ENCODE measurements around the gene NINL. TPM values are rescaled to one million over a fixed set of nuclear protein-coding genes. Genes with fewer than 3 reads are reported as not detected.
"Not testable (repeated sequence)": the region's sequence is repeated elsewhere in the genome, so short reads cannot be mapped to it uniquely, and the experiment has no call there.

The NINL gene
- polyA plus RNA-seq, 1 donor (not counting 4 experiments of a cell fraction or from before 2014, with no cell fraction given) = 0.79 TPM

- H3K36me3 ChIP-seq (ENCODE audit: control insufficient read depth in 2 of 2, extremely low read depth in 1 of 2, insufficient read depth in 2 of 2, low read length in 2 of 2) = no peaks in the 10 kb centered on the region
- H3K9ac ChIP-seq (ENCODE audit: control insufficient read depth, extremely low read depth, insufficient read depth, low read length) = no peak overlapping the region
- no peaks in the 10 kb centered on the region for H3K27me3 ChIP-seq (ENCODE audit: control insufficient read depth, extremely low read depth, insufficient read depth, low read length)
- dilution Hi-C loops (cut with MboI; ENCODE audit: extremely low pct_ligation_motif_present, low sequenced_read_pairs) = no loop called here
- no peak for TF ChIP-seq CTCF (optimal IDR thresholded peaks at IDR 0.05 in 1 of 3, IDR thresholded peaks at IDR 0.05 in 1 of 3, conservative IDR thresholded peaks at IDR 0.05 in 1 of 3; ENCODE audit: extremely low read depth in 1 of 3, insufficient read depth in 2 of 3, low read length in 3 of 3)
- no peak for TF ChIP-seq EZH2 (IDR thresholded peaks at IDR 0.05; ENCODE audit: low read length)
- DNase-seq (ENCODE audit: low read depth, low spot score) (no peak), FAIRE-seq (no peak)
- H2AFZ ChIP-seq (ENCODE audit: control insufficient read depth, low read length) = no peak overlapping the region
- H3K27ac ChIP-seq (ENCODE audit: control insufficient read depth, insufficient read depth, low read length) = no peak overlapping the region
- H3K4me3 ChIP-seq (ENCODE audit: control insufficient read depth in 2 of 3, extremely low read depth in 1 of 3, insufficient read depth in 2 of 3, low read depth in 1 of 3, low read length in 3 of 3) = no peak overlapping the region
- no peaks in the 10 kb centered on the region for H3K9me3 ChIP-seq (ENCODE audit: control insufficient read depth, low read depth, low read length)
- no peaks in the 10 kb centered on the region for H3K9me1 ChIP-seq (ENCODE audit: control insufficient read depth, extremely low read depth, insufficient read depth, low read length)
- no peaks in the 10 kb centered on the region for H3K79me2 ChIP-seq (ENCODE audit: control insufficient read depth, insufficient read depth, low read length)
- H4K20me1 ChIP-seq (ENCODE audit: control insufficient read depth, extremely low read depth, insufficient read depth, low read length) = no peaks in the 10 kb centered on the region
- H3K4me2 ChIP-seq (ENCODE audit: control insufficient read depth, extremely low read depth, insufficient read depth, low read depth, low read length) = no peak overlapping the region
- no peaks in the 10 kb centered on the region for H3K4me1 ChIP-seq (ENCODE audit: control insufficient read depth, extremely low read depth, insufficient read depth, low read length)
These were observed 2.2 kb upstream of the NINL start for GRCh38 chr20:25587536-25587935.

GRCh38 chr20:25586877-25587276 is 1.5 kb upstream of the NINL start:
- dilution Hi-C loops (cut with MboI; ENCODE audit: extremely low pct_ligation_motif_present, low sequenced_read_pairs) = no loop called here

DNA sequence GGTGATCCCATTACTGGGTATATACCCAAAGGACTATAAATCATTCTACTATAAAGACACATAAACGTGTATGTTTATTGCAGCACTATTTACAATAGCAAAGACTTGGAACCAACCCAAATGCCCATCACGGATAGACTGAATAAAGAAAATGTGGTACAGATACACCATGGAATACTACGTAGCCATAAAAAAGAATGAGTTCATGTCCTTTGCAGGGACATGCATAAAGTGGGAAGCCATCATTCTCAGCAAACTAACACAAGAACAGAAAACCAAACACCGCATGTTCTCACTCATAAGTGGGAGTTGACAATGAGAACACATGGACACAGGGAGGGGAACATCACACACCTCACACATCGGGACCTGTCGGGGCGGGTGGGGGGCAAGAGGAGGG is 1.7 kb downstream of the NINL start:
- H3K27me3 ChIP-seq (ENCODE audit: control insufficient read depth, extremely low read depth, insufficient read depth, low read length); DNase-seq (ENCODE audit: low read depth, low spot score); H3K9me1 ChIP-seq (ENCODE audit: control insufficient read depth, extremely low read depth, insufficient read depth, low read length); H3K36me3 ChIP-seq (ENCODE audit: control insufficient read depth in 2 of 2, extremely low read depth in 1 of 2, insufficient read depth in 2 of 2, low read length in 2 of 2); dilution Hi-C loops (cut with MboI; ENCODE audit: extremely low pct_ligation_motif_present, low sequenced_read_pairs); H3K9ac ChIP-seq (ENCODE audit: control insufficient read depth, extremely low read depth, insufficient read depth, low read length); H3K4me1 ChIP-seq (ENCODE audit: control insufficient read depth, extremely low read depth, insufficient read depth, low read length); H3K27ac ChIP-seq (ENCODE audit: control insufficient read depth, insufficient read depth, low read length); H3K9me3 ChIP-seq (ENCODE audit: control insufficient read depth, low read depth, low read length); H3K4me3 ChIP-seq (ENCODE audit: control insufficient read depth in 2 of 3, extremely low read depth in 1 of 3, insufficient read depth in 2 of 3, low read depth in 1 of 3, low read length in 3 of 3); H2AFZ ChIP-seq (ENCODE audit: control insufficient read depth, low read length); H3K4me2 ChIP-seq (ENCODE audit: control insufficient read depth, extremely low read depth, insufficient read depth, low read depth, low read length); FAIRE-seq; H4K20me1 ChIP-seq (ENCODE audit: control insufficient read depth, extremely low read depth, insufficient read depth, low read length); H3K79me2 ChIP-seq (ENCODE audit: control insufficient read depth, insufficient read depth, low read length): not testable (repeated sequence)

More at GRCh38 chr20:25586877-25587276, 1.5 kb upstream of the NINL start:
- Histone ChIP-seq H3K9ac (ENCODE audit: control insufficient read depth, extremely low read depth, insufficient read depth, low read length) (no peak overlapping the region), H3K27ac (ENCODE audit: control insufficient read depth, insufficient read depth, low read length) (no peak overlapping the region), H3K27me3 (ENCODE audit: control insufficient read depth, extremely low read depth, insufficient read depth, low read length) (no peaks in the 10 kb centered on the region), H4K20me1 (ENCODE audit: control insufficient read depth, extremely low read depth, insufficient read depth, low read length) (no peaks in the 10 kb centered on the region), H3K4me2 (ENCODE audit: control insufficient read depth, extremely low read depth, insufficient read depth, low read depth, low read length) (no peak overlapping the region), H3K79me2 (ENCODE audit: control insufficient read depth, insufficient read depth, low read length) (no peaks in the 10 kb centered on the region), H3K4me3 (ENCODE audit: control insufficient read depth in 2 of 3, extremely low read depth in 1 of 3, insufficient read depth in 2 of 3, low read depth in 1 of 3, low read length in 3 of 3) (no peak overlapping the region), H3K36me3 (ENCODE audit: control insufficient read depth in 2 of 2, extremely low read depth in 1 of 2, insufficient read depth in 2 of 2, low read length in 2 of 2) (no peaks in the 10 kb centered on the region), H3K4me1 (ENCODE audit: control insufficient read depth, extremely low read depth, insufficient read depth, low read length) (no peaks in the 10 kb centered on the region), H2AFZ (ENCODE audit: control insufficient read depth, low read length) (no peak overlapping the region), H3K9me1 (ENCODE audit: control insufficient read depth, extremely low read depth, insufficient read depth, low read length) (no peaks in the 10 kb centered on the region), H3K9me3 (ENCODE audit: control insufficient read depth, low read depth, low read length) (no peaks in the 10 kb centered on the region)
- TF ChIP-seq CTCF (optimal IDR thresholded peaks at IDR 0.05 in 1 of 3, IDR thresholded peaks at IDR 0.05 in 1 of 3, conservative IDR thresholded peaks at IDR 0.05 in 1 of 3; ENCODE audit: extremely low read depth in 1 of 3, insufficient read depth in 2 of 3, low read length in 3 of 3) (no peak), EZH2 (IDR thresholded peaks at IDR 0.05; ENCODE audit: low read length) (no peak)
- no peak for FAIRE-seq
- no peak for DNase-seq (ENCODE audit: low read depth, low spot score)
